WTC11 (cell line): ENCODE measurements around the gene COL5A1. TPM values are rescaled to one million over a fixed set of nuclear protein-coding genes. Genes with fewer than 3 reads are reported as not detected.

ENCODE experiments used
- ATAC-seq: fragments of 200-7000 bp; cut with Tn5 transposase; 2 replicates; pipeline ENCODE4 v1.10.0; 2021; ENCODE audit warnings: mild to moderate bottlenecking, moderate library complexity
- CTCF ChIA-PET: fragments of 300-600 bp; sonication (Branson Sonifier 250); formaldehyde crosslinking; loops from one replicate; lab custom pipeline; 2021; ENCODE audit warnings: antibody characterized with exemption; lab: Charles Lee
- POLR2A ChIA-PET: fragments of 350-600 bp; sonication (Branson Sonifier 250); formaldehyde crosslinking; loops from one replicate; lab custom pipeline; 2021; ENCODE audit warnings: antibody characterized with exemption; lab: Charles Lee
- DNase-seq: peaks from one replicate; pipeline ENCODE4 v3.0.0; 2021; ENCODE audit warnings: low spot score
- H3K27ac Mint-ChIP-seq: 2 replicates; pipeline ENCODE4 v1.8.0; 2021; ENCODE audit warnings: mixed read lengths
- H3K27me3 Mint-ChIP-seq: 2 replicates; pipeline ENCODE4 v1.8.0; 2021; ENCODE audit warnings: low read depth, mild to moderate bottlenecking, moderate library complexity, mixed read lengths
- H3K36me3 Mint-ChIP-seq: 2 replicates; pipeline ENCODE4 v1.8.0; 2021; ENCODE audit warnings: mixed read lengths
- H3K4me1 Mint-ChIP-seq: 2 replicates; pipeline ENCODE4 v1.8.0; 2022; ENCODE audit warnings: mixed read lengths
- H3K4me3 Mint-ChIP-seq: 2 replicates; pipeline ENCODE4 v1.8.0; 2021; ENCODE audit warnings: mild to moderate bottlenecking, moderate library complexity, mixed read lengths
- H3K9me3 Mint-ChIP-seq: 2 replicates; pipeline ENCODE4 v1.8.0; 2021; ENCODE audit warnings: mixed read lengths
- ARID4B ChIP-seq: sonication (generic); formaldehyde crosslinking; IDR thresholded peaks from 2 replicates; pipeline ENCODE4 v1.8.0; 2023; ENCODE audit warnings: missing genetic modification reagents, mild to moderate bottlenecking, borderline replicate concordance
- CTCF ChIP-seq: fragments of 200-600 bp; IDR thresholded peaks from 2 replicates; pipeline ENCODE4 v1.8.0; 2022; ENCODE audit warnings: antibody characterized with exemption
- GRHL2 ChIP-seq: fragments of 250-450 bp; sonication (Bioruptor Pico); IDR thresholded peaks from 2 replicates; pipeline ENCODE4 v1.8.0; 2022; ENCODE audit warnings: mild to moderate bottlenecking, moderate library complexity; ENCODE audit not compliant: insufficient replicate concordance, severe bottlenecking
- GTF2I ChIP-seq: fragments of 250-450 bp; sonication (Bioruptor Pico); conservative IDR thresholded peaks from 2 replicates; pipeline ENCODE4 v1.4.0; 2021; ENCODE audit warnings: mild to moderate bottlenecking
- TEAD1 ChIP-seq: sonication (generic); formaldehyde crosslinking; IDR thresholded peaks from 2 replicates; pipeline ENCODE4 v1.8.0; 2022; ENCODE audit warnings: mild to moderate bottlenecking, missing genetic modification reagents
- TEAD4 ChIP-seq: sonication (generic); formaldehyde crosslinking; IDR thresholded peaks from 2 replicates; pipeline ENCODE4 v1.8.0; 2022; ENCODE audit warnings: mild to moderate bottlenecking, missing genetic modification reagents
- ZBTB21 ChIP-seq: sonication (generic); formaldehyde crosslinking; IDR thresholded peaks from 2 replicates; pipeline ENCODE4 v1.8.1; 2023; ENCODE audit warnings: mild to moderate bottlenecking, missing genetic modification reagents, borderline replicate concordance
- ZNF138 ChIP-seq: sonication (generic); formaldehyde crosslinking; conservative IDR thresholded peaks from 2 replicates; pipeline ENCODE4 v1.8.1; 2022; ENCODE audit warnings: mild to moderate bottlenecking, moderate library complexity, missing genetic modification reagents
- ZNF317 ChIP-seq: sonication (generic); formaldehyde crosslinking; IDR thresholded peaks from 2 replicates; pipeline ENCODE4 v1.8.1; 2023; ENCODE audit warnings: low read depth, mild to moderate bottlenecking, moderate library complexity, missing genetic modification reagents, borderline replicate concordance
- total RNA-seq: library from RNA; stranded (reverse); gene quantifications from 3 replicates; pipeline ENCODE4 v1.2.3, GENCODE V29; 2021
- TF ChIP-seq, protein P1 (sequence below): sonication (generic); formaldehyde crosslinking; IDR thresholded peaks from 2 replicates; pipeline ENCODE4 v1.8.0; 2022; ENCODE audit warnings: missing genetic modification reagents

COL5A1 gene
- total RNA-seq, 1 experiment from 2014 or later = 13.5 TPM

- TF ChIP-seq ZNF317 = no peak
- Mint-ChIP-seq H3K4me1 (no peaks in the 10 kb centered on the region), H3K27me3 (no peaks in the 10 kb centered on the region), H3K4me3 (no peak overlapping the region), H3K36me3 (no peaks in the 10 kb centered on the region), H3K27ac (no peak overlapping the region), H3K9me3 (no peaks in the 10 kb centered on the region)
- POLR2A ChIA-PET = no interaction called here
- ATAC-seq (no peak), DNase-seq (no peak)
- CTCF ChIA-PET = interaction anchor here (0.5 to 2.6 kb wide), 41 partner anchors 9 to 518 kb away, joined by 3 to 30 read pairs (median 4); no protein-coding TSS in a partner anchor
These were observed 47.2 kb downstream of the COL5A1 start for GRCh38 chr9:134688661-134689320.

DNA sequence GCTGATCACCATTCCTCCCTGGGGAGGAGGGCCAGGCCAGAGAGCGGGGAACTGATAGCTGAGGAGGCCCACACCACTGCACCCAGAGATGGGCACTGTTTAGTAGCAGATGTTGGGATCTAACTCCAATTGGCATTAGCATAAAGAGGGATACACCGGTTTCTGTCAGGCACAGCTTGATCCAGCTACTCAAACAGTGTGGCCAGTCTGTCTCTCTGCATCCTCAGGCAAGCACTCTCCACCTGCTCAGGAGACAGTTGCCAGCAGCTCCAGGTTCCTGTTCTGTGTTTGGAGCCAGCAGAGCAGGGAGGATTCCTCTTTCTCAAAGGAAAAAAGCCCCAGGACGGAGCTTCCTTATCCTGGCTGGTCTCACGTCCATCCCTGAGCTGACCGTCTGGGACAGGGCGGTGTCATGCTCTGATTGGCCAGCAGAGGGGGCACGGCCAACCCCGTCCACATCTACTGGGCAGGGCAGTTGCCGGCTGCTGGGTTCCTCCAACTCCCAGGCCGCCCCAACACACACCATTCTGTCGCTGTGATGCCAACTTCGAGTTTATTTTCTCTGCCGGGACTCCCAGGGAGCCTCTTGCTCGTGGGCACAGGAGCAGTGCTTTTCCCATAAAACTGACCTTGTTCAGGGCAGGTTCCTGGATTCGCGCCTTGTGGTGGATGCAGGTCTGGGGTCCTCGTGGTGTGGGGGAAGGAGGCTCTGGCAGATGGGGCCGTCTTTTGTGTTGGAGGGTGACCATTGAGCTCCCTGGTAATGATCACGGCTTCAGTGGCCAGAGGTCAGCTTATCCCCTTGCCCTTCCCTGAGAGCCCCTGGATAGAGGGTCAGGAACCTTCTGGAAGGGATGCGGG, 47.9 kb downstream of the COL5A1 start:
- peak; percentile 84 for DNase-seq
- ChIA-PET POLR2A (no interaction called here), CTCF (interaction anchor here (0.5 to 2.6 kb wide), 42 partner anchors 9 to 519 kb away, joined by 3 to 30 read pairs (median 4); no protein-coding TSS in a partner anchor)
- Mint-ChIP-seq H3K4me1 (no peaks in the 10 kb centered on the region), H3K9me3 (no peaks in the 10 kb centered on the region), H3K27me3 (no peaks in the 10 kb centered on the region), H3K27ac (no peak overlapping the region), H3K4me3 (no peak overlapping the region), H3K36me3 (no peaks in the 10 kb centered on the region)
- ATAC-seq = peak; percentile 98
- peak; percentile 88 for TF ChIP-seq CTCF
- no peak for TF ChIP-seq ZNF138 (CRISPR knock-in tag)
- no peak for TF ChIP-seq GRHL2 (CRISPR knock-in tag)
- no peak for TF ChIP-seq ARID4B
- TF ChIP-seq, protein P1, sequence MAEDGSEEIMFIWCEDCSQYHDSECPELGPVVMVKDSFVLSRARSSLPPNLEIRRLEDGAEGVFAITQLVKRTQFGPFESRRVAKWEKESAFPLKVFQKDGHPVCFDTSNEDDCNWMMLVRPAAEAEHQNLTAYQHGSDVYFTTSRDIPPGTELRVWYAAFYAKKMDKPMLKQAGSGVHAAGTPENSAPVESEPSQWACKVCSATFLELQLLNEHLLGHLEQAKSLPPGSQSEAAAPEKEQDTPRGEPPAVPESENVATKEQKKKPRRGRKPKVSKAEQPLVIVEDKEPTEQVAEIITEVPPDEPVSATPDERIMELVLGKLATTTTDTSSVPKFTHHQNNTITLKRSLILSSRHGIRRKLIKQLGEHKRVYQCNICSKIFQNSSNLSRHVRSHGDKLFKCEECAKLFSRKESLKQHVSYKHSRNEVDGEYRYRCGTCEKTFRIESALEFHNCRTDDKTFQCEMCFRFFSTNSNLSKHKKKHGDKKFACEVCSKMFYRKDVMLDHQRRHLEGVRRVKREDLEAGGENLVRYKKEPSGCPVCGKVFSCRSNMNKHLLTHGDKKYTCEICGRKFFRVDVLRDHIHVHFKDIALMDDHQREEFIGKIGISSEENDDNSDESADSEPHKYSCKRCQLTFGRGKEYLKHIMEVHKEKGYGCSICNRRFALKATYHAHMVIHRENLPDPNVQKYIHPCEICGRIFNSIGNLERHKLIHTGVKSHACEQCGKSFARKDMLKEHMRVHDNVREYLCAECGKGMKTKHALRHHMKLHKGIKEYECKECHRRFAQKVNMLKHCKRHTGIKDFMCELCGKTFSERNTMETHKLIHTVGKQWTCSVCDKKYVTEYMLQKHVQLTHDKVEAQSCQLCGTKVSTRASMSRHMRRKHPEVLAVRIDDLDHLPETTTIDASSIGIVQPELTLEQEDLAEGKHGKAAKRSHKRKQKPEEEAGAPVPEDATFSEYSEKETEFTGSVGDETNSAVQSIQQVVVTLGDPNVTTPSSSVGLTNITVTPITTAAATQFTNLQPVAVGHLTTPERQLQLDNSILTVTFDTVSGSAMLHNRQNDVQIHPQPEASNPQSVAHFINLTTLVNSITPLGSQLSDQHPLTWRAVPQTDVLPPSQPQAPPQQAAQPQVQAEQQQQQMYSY (CRISPR knock-in tag) = no peak
- TF ChIP-seq TEAD1 (CRISPR knock-in tag) = no peak

DNA sequence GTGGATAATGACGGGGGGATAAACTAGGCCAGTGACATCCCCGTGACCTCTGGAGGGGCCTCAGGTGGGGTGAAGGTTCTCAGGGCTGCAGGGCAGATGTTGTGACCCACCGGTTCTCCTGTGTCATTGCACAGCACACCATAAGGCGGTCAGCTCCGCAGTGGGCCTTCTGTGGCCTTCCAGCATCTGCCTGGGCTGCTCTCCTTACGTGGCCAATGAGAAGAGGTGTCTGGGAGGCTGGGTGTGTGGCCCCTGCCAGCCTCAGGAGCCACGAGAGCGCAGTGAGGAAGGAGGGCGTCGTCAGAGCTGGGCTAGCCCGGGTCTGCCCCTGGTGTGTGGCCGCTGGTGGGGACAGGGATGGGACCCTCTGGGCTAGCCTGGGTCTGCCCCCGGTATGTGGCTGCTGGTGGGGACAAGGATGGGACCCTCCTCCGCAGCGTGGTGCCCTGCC, 48.7 kb downstream of the COL5A1 start:
- H3K27ac Mint-ChIP-seq = no peak overlapping the region
- TF ChIP-seq ZBTB21 (CRISPR knock-in tag) (no peak), GTF2I (no peak), TEAD4 (no peak)
- TF ChIP-seq, protein P1 (CRISPR knock-in tag) = no peak
- no peak overlapping the region for H3K4me3 Mint-ChIP-seq
- no peaks in the 10 kb centered on the region for H3K36me3 Mint-ChIP-seq
- DNase-seq = no peak
- CTCF ChIA-PET = interaction anchor here (1.4 to 2.6 kb wide), 12 partner anchors 8 to 385 kb away, joined by 3 to 22 read pairs (median 7); no protein-coding TSS in a partner anchor
- POLR2A ChIA-PET = no interaction called here
- H3K9me3 Mint-ChIP-seq = no peaks in the 10 kb centered on the region
- no peak for ATAC-seq
- H3K27me3 Mint-ChIP-seq = no peaks in the 10 kb centered on the region
- no peaks in the 10 kb centered on the region for H3K4me1 Mint-ChIP-seq
